GM10266 (cell line): ENCODE results near the gene HASPIN.

Source experiments
- DNase-seq: peaks from one replicate; pipeline ENCODE4 v3.0.0; 2012; ENCODE audit errors: extremely low spot score
- CTCF ChIP-seq: IDR thresholded peaks from 2 replicates; pipeline ENCODE4 v1.5.1; 2012; ENCODE audit warnings: mild to moderate bottlenecking, low read depth; ENCODE audit not compliant: control insufficient read depth, insufficient read depth; ENCODE audit errors: missing control alignments

Gene HASPIN

DNA sequence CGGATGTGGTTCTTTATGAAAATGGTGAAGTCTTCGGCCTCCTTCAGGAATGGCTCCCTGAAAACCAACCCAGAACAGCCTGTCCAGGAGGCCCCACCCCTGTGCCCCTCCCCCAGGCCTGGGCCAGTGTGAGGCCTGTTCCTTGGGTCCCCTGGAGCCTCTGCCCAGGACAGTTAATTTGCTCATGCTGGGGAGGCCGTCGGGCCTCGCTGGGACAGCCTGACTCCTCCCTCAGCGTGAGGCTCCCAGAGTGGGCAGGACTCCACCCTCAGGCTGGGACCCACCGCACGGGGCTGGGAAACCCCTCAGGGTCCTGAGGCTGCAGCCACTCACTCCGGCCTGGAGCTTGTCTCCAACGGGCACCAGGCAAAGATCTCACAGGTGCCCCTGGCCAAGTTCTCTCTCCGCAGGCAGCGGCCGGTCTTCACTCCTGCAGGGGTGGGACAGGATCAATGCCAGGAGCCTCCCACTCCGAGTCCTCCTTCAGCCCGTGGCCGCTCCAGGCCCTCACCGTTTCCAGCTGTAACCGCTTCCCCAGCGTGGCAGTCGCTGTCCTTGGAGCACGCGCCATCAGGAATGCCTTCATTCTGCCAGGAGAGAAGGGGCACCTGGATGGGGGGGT, 33.5 kb upstream of the HASPIN start:
- no peak for TF ChIP-seq CTCF
- DNase-seq = no peak

- no peak for DNase-seq
- peak; percentile 31 for TF ChIP-seq CTCF
Measured at GRCh38 chr17:3691617-3692067, 32.1 kb upstream of the HASPIN start.

- no peak for DNase-seq
- peak; percentile 19 for TF ChIP-seq CTCF
Measured at GRCh38 chr17:3692346-3692745, 31.4 kb upstream of the HASPIN start.

GRCh38 chr17:3693141-3693540, 30.6 kb upstream of the HASPIN start:
- DNase-seq = no peak
- TF ChIP-seq CTCF = no peak

- no peak for TF ChIP-seq CTCF
- no peak for DNase-seq
Measured at GRCh38 chr17:3693829-3694231, 29.9 kb upstream of the HASPIN start.

DNA sequence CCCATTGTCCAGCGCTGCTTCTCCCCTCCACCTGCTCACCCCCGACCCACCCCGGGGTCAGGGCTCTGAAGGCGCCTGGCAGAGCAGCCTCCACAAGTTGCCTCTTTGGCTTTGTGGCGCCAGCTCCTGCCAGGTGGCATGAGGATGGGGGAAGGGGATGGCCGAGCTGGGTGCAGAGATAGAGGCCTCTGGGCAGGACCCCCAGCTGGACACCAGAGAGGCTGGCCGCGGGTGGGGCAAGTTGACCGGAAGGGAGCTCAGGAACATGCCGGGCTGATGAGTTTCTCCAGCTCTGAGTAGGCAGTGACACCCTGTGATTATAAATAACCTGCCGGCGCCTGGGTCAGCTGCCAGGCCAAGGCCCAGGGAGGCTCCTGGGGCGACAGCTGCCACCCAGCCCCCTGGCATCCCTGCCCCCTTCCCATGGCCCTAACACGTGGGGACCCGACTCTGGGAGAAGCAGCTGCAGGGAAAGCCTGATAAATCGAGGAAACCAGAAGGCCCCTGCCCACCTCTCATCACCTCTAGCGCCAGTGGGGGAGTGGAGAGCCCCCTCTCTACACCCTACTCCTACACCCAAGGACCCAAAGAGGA, 28.5 kb upstream of the HASPIN start:
- TF ChIP-seq CTCF = no peak
- DNase-seq = no peak

DNA sequence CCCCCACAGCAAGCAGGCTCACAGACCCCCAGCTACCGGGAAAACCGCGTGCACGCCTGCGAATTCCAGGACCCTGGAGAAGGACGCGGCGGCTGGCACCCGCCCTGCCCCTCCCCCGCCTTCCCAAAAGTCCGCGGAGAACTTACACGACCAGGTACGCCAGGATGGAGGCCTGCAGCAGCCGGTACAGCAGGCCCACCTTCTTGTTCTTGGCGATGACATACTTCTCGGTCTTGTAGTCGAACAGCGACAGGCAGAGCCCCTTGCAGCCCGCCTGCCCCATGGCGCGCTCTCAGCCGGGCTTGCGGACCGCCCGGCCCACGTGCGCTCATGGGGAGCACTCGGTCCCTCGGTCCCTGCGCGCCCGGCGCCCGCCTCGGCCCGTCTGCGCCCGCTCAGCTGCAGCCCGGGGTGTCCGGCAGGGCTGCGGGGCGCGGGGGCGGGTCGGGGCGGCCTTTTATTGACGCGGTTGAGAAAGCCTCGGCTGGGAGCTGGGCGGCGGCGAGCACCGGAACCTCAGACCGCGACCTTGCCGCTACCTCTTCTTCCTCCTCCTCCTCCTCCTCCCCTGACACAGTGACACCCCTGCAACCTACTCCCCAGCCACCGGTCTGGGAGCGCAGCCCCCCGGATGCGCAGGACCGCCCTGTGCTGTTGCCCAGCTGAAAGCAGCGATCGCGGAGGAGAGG, 27.8 kb upstream of the HASPIN start, which contains the start of gene P2RX5:
Gene P2RX5, minus strand, starts transcription at position 433 of the 689 bp plus-strand sequence. Its CDS starts 150 bp downstream, at position 283.
- TF ChIP-seq CTCF = no peak
- peak; percentile 62 for DNase-seq
